ENCODE results near the gene TNK1.

DNA sequence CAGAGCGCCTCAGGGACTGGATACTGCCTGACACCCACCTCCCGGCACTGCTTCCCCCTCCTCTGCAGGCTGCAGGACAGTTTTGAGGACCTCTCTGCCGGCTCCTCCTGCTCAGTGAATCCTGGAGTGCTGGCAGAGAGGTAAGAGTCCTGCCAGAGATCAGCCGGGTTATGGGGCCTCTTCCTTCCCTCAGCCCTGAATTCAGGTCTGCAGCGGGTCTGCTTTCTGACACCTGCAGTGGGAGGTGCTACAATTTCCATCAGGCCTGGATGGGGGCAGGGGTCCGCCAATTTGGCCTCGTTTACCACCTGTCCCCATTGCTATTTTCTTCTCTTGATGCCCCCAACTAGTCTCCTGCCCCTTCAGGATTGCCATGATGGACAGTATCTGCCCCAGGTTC is 48.8 kb upstream of the TNK1 start:
- TF ChIP-seq, protein P1, sequence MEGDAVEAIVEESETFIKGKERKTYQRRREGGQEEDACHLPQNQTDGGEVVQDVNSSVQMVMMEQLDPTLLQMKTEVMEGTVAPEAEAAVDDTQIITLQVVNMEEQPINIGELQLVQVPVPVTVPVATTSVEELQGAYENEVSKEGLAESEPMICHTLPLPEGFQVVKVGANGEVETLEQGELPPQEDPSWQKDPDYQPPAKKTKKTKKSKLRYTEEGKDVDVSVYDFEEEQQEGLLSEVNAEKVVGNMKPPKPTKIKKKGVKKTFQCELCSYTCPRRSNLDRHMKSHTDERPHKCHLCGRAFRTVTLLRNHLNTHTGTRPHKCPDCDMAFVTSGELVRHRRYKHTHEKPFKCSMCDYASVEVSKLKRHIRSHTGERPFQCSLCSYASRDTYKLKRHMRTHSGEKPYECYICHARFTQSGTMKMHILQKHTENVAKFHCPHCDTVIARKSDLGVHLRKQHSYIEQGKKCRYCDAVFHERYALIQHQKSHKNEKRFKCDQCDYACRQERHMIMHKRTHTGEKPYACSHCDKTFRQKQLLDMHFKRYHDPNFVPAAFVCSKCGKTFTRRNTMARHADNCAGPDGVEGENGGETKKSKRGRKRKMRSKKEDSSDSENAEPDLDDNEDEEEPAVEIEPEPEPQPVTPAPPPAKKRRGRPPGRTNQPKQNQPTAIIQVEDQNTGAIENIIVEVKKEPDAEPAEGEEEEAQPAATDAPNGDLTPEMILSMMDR (IDR thresholded peaks at IDR 0.05) = no peak
- TF ChIP-seq POLR2A (IDR thresholded peaks at IDR 0.05) = no peak
- no peak for TF ChIP-seq EP300 (IDR thresholded peaks at IDR 0.05)
